NCI-H69 (cell line): Measurements from ENCODE around the gene FTCDNL1.

Source experiments
- DNase-seq: peaks from one replicate; lab custom pipeline; 2025; lab: John Stamatoyannopoulos, UW

Gene FTCDNL1

DNA sequence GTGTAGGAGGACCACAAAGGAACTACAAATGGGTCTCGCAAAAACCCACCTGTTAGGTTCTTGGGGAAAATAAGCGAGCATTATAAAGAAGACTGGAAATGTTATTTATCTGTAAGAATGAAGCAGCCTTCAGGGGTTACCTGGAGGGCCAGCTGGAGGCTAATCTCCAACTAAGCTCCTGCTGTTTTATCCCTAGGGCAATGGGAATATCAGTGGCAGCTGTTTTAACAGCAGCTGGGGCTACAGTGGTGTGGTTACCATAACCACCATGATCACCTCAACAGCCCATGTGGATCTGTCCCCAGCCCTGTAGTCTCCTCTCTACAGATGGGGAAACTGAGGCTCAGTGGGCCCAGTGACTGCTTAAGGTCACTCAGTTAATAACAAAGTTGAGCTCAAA, 108.1 kb downstream of the FTCDNL1 start:
- DNase-seq, result peak; percentile 57

DNA sequence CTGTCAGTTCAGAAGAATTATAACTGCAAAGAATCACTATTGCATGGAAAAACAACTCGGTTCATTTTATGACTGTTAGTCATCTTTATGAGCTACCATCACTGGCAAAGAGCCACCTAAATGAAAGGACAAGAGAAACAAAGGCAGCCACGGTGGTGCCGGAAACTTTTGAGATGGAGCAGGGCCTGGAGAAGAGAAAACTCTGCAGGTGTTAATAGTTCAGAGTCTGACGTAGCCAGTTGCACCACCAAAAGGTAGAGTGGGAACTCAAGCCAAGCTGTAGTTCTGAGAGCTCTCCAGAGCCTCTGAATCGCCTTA, 110.9 kb downstream of the FTCDNL1 start:
- DNase-seq, result no peak

DNA sequence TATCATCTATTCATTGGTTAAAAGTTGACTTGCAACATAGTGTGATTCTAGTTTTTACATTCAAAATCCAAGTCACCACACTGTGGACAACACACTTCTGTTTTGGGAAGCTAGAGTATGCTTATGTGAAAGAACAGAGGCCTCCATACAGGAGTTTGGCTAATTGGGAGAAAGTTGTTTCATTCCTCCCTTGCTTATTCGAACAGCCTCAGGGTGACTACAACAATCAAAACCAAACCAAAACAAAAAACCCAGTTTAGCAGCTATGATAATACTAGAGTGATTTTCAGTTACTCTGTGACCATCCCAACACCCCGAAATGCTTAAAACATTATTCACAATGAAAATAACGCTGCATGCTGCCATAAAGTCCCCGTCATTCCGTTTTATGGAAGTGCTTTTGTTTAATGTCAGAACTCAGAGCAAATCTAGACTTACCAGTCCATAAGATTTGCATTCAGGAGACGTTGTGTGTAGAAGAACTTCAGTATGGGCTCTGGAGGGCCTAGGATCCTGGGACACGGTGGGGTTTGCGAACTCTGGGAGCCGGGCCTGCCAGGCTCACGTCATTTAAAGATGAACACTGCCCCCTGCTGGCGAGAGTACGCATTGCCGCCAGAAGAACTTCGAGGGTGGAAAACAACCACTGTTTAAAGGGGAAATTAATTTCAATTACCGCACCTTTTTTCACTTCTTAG, 111.4 kb downstream of the FTCDNL1 start:
- peak; percentile 54 for DNase-seq

DNA sequence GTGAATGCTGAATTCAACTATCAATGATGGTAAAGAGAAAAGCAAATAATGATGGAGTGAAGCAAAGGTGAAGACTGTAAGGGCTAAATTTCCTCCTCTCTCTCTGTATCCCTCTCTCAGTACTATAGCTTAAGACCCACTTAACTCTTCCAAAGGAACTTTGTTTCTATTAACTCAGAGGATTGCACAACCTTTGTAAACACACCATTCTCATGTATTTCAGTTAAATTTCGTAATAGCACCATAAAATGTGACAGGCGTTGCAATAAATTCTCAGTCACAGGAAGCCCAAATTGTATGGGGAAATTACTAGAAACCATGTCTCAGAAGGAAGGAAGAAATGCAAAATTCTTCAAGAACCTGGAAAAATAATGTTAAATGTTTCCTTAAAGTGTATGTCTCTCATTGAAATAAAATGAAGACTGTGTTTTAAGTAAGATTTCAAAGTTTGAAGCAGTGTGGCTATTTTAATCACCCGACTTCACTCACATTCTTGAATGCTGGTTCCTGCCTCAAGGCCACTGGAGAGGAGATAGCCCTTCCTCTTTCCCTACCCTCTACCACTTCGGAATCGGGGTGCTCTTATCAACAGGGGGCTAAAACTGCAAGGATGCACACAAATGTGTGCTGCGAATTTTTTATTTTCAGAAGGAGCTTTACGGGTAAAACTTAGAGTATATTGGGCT, 112.1 kb downstream of the FTCDNL1 start:
- DNase-seq, result no peak

DNA sequence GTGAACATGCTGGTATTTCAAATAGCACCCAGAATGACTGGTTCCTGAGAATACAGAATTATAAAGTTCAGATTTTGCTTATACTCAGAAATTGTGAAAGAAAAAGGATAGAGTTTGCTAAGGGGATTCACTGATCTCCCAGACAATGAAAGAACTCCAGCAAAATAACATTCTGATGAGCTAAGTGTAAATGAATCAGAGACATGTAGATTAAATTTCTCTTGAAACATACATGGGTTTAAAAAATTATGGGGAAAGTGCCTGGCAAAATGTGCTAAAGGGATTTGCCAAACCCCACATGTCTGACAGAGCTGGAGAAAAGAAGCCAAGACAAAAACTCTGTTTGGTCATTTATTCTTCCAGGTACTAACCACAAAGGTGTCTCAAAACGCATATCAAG, 116.3 kb downstream of the FTCDNL1 start:
- DNase-seq, result no peak

DNA sequence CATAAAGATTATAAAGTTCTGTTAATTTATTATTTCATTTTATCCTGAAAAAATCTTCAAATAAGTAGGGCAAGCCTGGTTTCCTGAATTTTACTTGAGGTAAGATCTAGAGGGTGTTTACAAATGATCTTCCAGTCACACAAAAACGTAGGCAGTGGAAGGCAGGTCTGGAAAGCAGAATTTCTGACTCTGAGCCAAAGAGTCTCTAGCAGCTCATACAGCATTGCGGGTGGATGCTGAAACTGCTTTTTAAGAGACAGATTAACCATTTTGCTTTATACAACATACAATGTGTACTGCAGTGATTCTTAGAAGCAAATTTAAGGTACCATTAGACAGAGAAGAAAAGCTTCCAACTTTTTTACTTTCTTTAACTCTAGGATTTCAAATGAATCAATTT, 117.0 kb downstream of the FTCDNL1 start:
- DNase-seq, result no peak

DNA sequence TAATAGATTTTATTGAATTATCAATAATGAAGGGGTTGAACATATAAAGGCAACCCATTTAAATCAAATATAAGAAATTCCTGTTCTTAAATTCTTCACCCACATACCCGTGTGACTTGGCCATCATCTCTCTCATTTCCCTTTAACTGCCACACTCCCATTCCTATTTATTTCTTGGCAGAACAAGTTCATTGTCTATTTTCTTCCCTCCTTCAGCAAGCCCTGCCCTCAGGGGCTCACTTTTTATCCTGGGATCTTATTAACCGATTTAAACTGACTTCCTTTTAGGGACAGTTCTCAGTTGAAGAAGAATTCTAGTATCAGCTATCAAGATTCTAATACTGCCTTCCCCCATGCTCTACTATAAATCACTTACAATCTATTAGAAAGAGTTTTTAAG, 123.2 kb downstream of the FTCDNL1 start:
- DNase-seq, result no peak

DNA sequence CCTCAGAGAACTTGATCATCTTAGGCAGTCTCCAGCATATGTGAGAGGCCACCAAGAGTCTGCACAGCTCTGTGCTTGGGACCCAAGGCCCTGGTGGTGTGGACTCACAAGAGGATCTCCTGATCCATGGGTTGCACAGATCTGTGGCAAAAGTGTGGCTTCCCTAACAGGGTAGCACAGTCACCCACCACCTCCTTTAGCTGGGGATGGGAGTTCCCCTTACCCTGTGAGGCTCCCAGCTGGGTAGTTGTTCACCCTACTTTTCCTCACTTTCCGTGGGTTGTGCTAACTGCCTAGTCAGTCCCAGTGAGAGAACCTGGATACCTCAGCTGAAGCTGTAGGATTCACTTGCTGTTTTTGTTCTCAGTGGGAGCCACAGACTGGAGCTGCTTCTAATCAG, 123.7 kb downstream of the FTCDNL1 start:
- no peak for DNase-seq

DNA sequence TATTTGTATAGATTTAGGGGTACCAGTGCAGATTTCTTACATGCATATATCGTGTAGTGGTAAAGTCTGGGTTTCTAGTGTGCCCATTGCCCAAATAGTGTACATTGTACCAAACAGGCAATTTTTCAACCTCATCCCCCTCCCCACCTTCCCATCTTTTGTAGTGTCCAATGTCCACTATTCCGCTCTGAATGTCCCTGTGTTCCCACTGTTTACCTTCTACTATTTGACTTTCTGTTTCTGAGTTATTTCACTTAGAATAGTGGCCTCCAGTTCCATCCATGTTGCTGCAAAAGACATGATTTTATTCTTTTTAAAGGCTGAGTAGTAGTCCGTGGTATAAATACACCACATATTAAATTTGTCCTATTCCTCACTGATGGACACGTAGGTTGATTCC, 132.9 kb downstream of the FTCDNL1 start:
- DNase-seq, result no peak

DNA sequence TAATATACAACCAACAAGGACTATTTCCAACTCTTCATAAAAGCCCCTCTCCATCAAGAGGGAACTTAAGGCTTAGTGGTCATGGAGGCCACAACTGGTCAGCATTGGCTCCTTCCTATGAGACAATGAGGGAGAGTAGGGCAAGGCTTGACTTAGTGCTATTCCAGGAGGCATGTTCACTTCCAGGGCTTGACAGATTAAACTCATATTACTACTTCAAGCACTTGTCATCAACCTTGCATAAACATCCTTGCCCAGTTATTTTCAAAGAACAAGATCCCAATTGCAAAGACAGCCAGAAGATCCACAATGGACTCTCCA, 133.4 kb downstream of the FTCDNL1 start:
- DNase-seq, result no peak

DNA sequence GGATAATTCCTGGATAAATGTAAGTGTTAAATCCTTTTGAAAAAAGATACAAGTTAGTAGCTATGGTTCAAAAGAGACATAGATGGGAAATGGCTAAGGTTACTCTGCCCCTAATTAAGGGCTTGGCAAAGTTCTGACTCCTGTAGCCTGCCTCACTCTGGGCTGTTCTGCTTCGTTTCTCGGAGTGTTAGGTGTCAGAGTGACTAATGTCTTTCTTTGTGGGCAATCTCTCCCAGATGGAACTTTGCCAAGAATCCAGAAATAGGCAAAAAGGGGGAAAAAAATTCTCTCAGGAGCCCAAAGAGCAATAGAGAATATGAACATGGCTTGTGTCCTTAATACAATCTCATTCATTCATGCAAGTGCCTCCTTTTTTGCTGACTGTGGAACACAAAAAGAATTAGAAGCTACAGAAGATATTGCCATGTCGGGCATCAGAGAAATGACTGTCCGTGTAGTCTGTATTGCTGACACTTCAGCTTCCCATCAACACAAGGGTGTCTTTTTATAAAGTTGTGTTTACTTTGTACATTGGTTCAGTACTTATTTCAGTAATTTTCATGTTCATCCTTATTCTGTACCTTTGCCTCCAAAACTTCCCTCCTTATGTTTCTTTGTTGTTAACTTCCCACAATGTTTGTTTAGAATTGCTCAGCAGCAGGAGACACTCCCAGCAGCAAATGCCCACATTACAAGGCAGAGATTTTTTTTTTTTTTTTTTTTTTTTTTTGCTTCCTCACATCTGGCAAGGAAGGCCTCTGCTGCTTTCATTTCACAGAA, 134.0 kb downstream of the FTCDNL1 start:
- peak; percentile 91 for DNase-seq

DNA sequence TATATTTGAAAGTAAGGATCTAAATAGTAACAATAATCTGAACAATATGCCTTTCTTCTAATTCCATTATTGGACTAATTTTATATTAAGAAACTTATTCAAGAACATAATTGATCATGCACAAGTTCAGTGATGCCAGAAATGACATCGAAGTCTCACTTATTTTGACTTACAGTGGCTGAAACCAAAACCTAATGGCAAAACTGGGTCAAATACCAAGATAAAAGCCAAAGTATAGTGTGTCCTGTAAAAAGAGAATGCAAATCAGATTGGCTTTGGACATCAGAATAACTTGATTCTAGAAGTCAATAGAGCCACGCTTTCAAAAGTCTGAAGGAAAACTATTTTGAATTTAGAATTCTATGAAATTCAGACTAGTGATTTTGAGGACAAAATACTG, 137.2 kb downstream of the FTCDNL1 start:
- DNase-seq, result no peak

DNA sequence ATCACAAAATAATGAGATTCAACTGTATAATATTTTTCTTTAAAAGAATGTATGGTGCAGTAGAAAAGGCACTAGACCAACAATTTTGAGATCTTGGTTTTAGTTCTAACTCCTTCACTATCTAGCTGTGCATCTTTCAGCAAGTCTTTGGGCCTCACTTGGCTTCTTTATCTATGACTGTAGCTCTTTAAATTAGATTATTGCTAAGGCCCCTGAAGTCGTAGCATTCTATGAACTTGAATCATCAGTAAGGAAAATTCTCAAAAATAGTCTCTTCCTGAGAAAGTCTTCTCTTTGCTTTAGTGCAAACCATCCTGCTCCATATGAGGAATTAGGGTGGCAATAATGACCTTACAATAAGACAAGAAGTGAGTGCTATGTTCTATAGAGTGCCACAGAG, 140.4 kb downstream of the FTCDNL1 start:
- DNase-seq, result no peak
